ENCODE measurements around the gene GJD2.

The GJD2 gene

GRCh38 chr15:34754674-34755418 lies at the start of gene GJD2:
TSS of gene GJD2 (minus strand) at chr15:34754998. CDS start at chr15:34754488, 510 bp downstream.
- H3K4me3 ChIP-seq = no peak within 1 kb of the TSS
- no peaks in the 10 kb centered on the region for H3K36me3 ChIP-seq (ENCODE audit: insufficient read depth, low read length)
- no peak for TF ChIP-seq FOXP2 (optimal IDR thresholded peaks at IDR 0.05; ENCODE audit: control extremely low read depth, extremely low read length, insufficient read depth)
- no peaks in the 10 kb centered on the region for H3K9me3 ChIP-seq (ENCODE audit: low read depth, low read length)
- no peak within 1 kb of the TSS for H3K9ac ChIP-seq (ENCODE audit: insufficient read length)
- DNase-seq (ENCODE audit: low read depth, low spot score) = no peak
- no peak within 1 kb of the TSS for H3K27ac ChIP-seq

- Histone ChIP-seq H3K4me3 (no peak overlapping the region), H3K27ac (no peak overlapping the region), H3K9me3 (ENCODE audit: low read depth, low read length) (no peaks in the 10 kb centered on the region), H3K36me3 (ENCODE audit: insufficient read depth, low read length) (no peaks in the 10 kb centered on the region), H3K9ac (ENCODE audit: insufficient read length) (no peak overlapping the region)
- DNase-seq (ENCODE audit: low read depth, low spot score) = no peak
- no peak for TF ChIP-seq POLR2AphosphoS5 (IDR thresholded peaks at IDR 0.05; ENCODE audit: borderline replicate concordance, low read depth, low read length)
- no peak for TF ChIP-seq EZH2 (IDR thresholded peaks at IDR 0.05)
- TF ChIP-seq FOXP2 (optimal IDR thresholded peaks at IDR 0.05; ENCODE audit: control extremely low read depth, extremely low read length, insufficient read depth) = no peak
Measured at GRCh38 chr15:34804113-34804512, 49.3 kb upstream of the GJD2 start.

GRCh38 chr15:34802803-34803750 lies 48.3 kb upstream of the GJD2 start:
- no peak for TF ChIP-seq FOXP2 (optimal IDR thresholded peaks at IDR 0.05; ENCODE audit: control extremely low read depth, extremely low read length, insufficient read depth)
- no peak for TF ChIP-seq EZH2 (IDR thresholded peaks at IDR 0.05)
- no peak overlapping the region for H3K4me3 ChIP-seq
- H3K9me3 ChIP-seq (ENCODE audit: low read depth, low read length) = no peaks in the 10 kb centered on the region
- H3K27ac ChIP-seq = no peak overlapping the region
- no peak for DNase-seq (ENCODE audit: low read depth, low spot score)
- no peaks in the 10 kb centered on the region for H3K36me3 ChIP-seq (ENCODE audit: insufficient read depth, low read length)
- H3K9ac ChIP-seq (ENCODE audit: insufficient read length) = no peak overlapping the region

- TF ChIP-seq EZH2 (IDR thresholded peaks at IDR 0.05) = no peak
- no peak for TF ChIP-seq POLR2AphosphoS5 (IDR thresholded peaks at IDR 0.05; ENCODE audit: borderline replicate concordance, low read depth, low read length)
- no peak for TF ChIP-seq FOXP2 (optimal IDR thresholded peaks at IDR 0.05; ENCODE audit: control extremely low read depth, extremely low read length, insufficient read depth)
- Histone ChIP-seq H3K9ac (ENCODE audit: insufficient read length) (no peak overlapping the region), H3K27ac (no peak overlapping the region), H3K36me3 (ENCODE audit: insufficient read depth, low read length) (no peaks in the 10 kb centered on the region), H3K9me3 (ENCODE audit: low read depth, low read length) (no peaks in the 10 kb centered on the region), H3K4me3 (no peak overlapping the region)
- DNase-seq (ENCODE audit: low read depth, low spot score) = no peak
Measured at GRCh38 chr15:34802371-34802770, 47.6 kb upstream of the GJD2 start.

- no peaks in the 10 kb centered on the region for H3K36me3 ChIP-seq (ENCODE audit: insufficient read depth, low read length)
- no peak for DNase-seq (ENCODE audit: low read depth, low spot score)
- H3K9ac ChIP-seq (ENCODE audit: insufficient read length) = no peak overlapping the region
- TF ChIP-seq POLR2AphosphoS5 (IDR thresholded peaks at IDR 0.05; ENCODE audit: borderline replicate concordance, low read depth, low read length) (no peak), FOXP2 (optimal IDR thresholded peaks at IDR 0.05; ENCODE audit: control extremely low read depth, extremely low read length, insufficient read depth) (no peak), EZH2 (IDR thresholded peaks at IDR 0.05) (no peak)
- H3K4me3 ChIP-seq = no peak overlapping the region
- H3K9me3 ChIP-seq (ENCODE audit: low read depth, low read length) = no peaks in the 10 kb centered on the region
- H3K27ac ChIP-seq = no peak overlapping the region
Measured at GRCh38 chr15:34799149-34800101, 44.6 kb upstream of the GJD2 start.

GRCh38 chr15:34796847-34797435 lies 42.1 kb upstream of the GJD2 start:
- no peak for TF ChIP-seq POLR2AphosphoS5 (IDR thresholded peaks at IDR 0.05; ENCODE audit: borderline replicate concordance, low read depth, low read length)
- TF ChIP-seq FOXP2 (optimal IDR thresholded peaks at IDR 0.05; ENCODE audit: control extremely low read depth, extremely low read length, insufficient read depth) = no peak
- no peak for TF ChIP-seq EZH2 (IDR thresholded peaks at IDR 0.05)
- no peak overlapping the region for H3K9ac ChIP-seq (ENCODE audit: insufficient read length)
- no peak for DNase-seq (ENCODE audit: low read depth, low spot score)
- H3K9me3 ChIP-seq (ENCODE audit: low read depth, low read length) = no peaks in the 10 kb centered on the region
- no peaks in the 10 kb centered on the region for H3K36me3 ChIP-seq (ENCODE audit: insufficient read depth, low read length)
- no peak overlapping the region for H3K27ac ChIP-seq
- no peak overlapping the region for H3K4me3 ChIP-seq

GRCh38 chr15:34795267-34796081 lies 40.7 kb upstream of the GJD2 start, which contains the start of gene ACTC1:
TSS of gene ACTC1 (minus strand) at chr15:34795549. CDS start at chr15:34794808, 741 bp downstream.
- no peak for DNase-seq (ENCODE audit: low read depth, low spot score)
- Histone ChIP-seq H3K36me3 (ENCODE audit: insufficient read depth, low read length) (no peaks in the 10 kb centered on the region), H3K9me3 (ENCODE audit: low read depth, low read length) (no peaks in the 10 kb centered on the region), H3K9ac (ENCODE audit: insufficient read length) (no peak within 1 kb of the TSS), H3K4me3 (no peak within 1 kb of the TSS), H3K27ac (no peak within 1 kb of the TSS)
- no peak for TF ChIP-seq POLR2AphosphoS5 (IDR thresholded peaks at IDR 0.05; ENCODE audit: borderline replicate concordance, low read depth, low read length)
- no peak for TF ChIP-seq EZH2 (IDR thresholded peaks at IDR 0.05)
- no peak for TF ChIP-seq FOXP2 (optimal IDR thresholded peaks at IDR 0.05; ENCODE audit: control extremely low read depth, extremely low read length, insufficient read depth)
